NCI-H2227 treated with DMSO at 0.1 percent for 48 hours (cell line): ENCODE measurements around the gene JAKMIP1.

Source experiments
- DNase-seq: peaks from one replicate; lab custom pipeline; 2025; lab: John Stamatoyannopoulos, UW

Gene JAKMIP1

GRCh38 chr4:6095023-6095752 lies 105.2 kb downstream of the JAKMIP1 start:
- DNase-seq: no peak

- DNase-seq: no peak
These were observed 106.7 kb downstream of the JAKMIP1 start for GRCh38 chr4:6093671-6094070.

GRCh38 chr4:6092971-6093370 lies 107.4 kb downstream of the JAKMIP1 start:
- DNase-seq: no peak

- no peak for DNase-seq
These were observed 108.2 kb downstream of the JAKMIP1 start for GRCh38 chr4:6092131-6092530.

GRCh38 chr4:6090931-6091330 lies 109.4 kb downstream of the JAKMIP1 start:
- DNase-seq: no peak

GRCh38 chr4:6088950-6089349 lies 111.4 kb downstream of the JAKMIP1 start:
- no peak for DNase-seq

- DNase-seq: peak; percentile 14
These were observed 112.5 kb downstream of the JAKMIP1 start for GRCh38 chr4:6087669-6088341.

- DNase-seq: no peak
These were observed 113.5 kb downstream of the JAKMIP1 start for GRCh38 chr4:6086846-6087245.

- no peak for DNase-seq
These were observed 114.4 kb downstream of the JAKMIP1 start for GRCh38 chr4:6085691-6086628.

- no peak for DNase-seq
These were observed 115.2 kb downstream of the JAKMIP1 start for GRCh38 chr4:6085028-6085690.

- DNase-seq: no peak
These were observed 120.4 kb downstream of the JAKMIP1 start for GRCh38 chr4:6079965-6080364.

GRCh38 chr4:6078560-6078959 lies 121.8 kb downstream of the JAKMIP1 start:
- DNase-seq: no peak

- no peak for DNase-seq
These were observed 124.0 kb downstream of the JAKMIP1 start for GRCh38 chr4:6076391-6076790.

- DNase-seq: no peak
These were observed 125.6 kb downstream of the JAKMIP1 start for GRCh38 chr4:6074758-6075157.

GRCh38 chr4:6071959-6072720 lies 128.2 kb downstream of the JAKMIP1 start:
- no peak for DNase-seq

- DNase-seq: no peak
These were observed 129.0 kb downstream of the JAKMIP1 start for GRCh38 chr4:6071191-6071958.

- no peak for DNase-seq
These were observed 130.3 kb downstream of the JAKMIP1 start for GRCh38 chr4:6069845-6070709.

- DNase-seq: no peak
These were observed 131.4 kb downstream of the JAKMIP1 start for GRCh38 chr4:6068986-6069385.

GRCh38 chr4:6065934-6066590 lies 134.3 kb downstream of the JAKMIP1 start:
- no peak for DNase-seq
